ENCODE results near the gene CES2. TPM values are rescaled to one million over a fixed set of nuclear protein-coding genes. Genes with fewer than 3 reads are reported as not detected.

The CES2 gene
- total and polyA plus RNA-seq, 9 of the 15 experiments (the other 6 are each of a cell fraction or from before 2014, with no cell fraction given) = 2.2 to 37.9 (median 24.4) TPM

- TF ChIP-seq RBBP5 (IDR thresholded peaks at IDR 0.05; ENCODE audit: borderline replicate concordance, insufficient read depth, low read length, poor library complexity, severe bottlenecking) (peak; percentile 27), MCM2 (IDR thresholded peaks at IDR 0.05; ENCODE audit: low read depth) (no peak), NR3C1 (CRISPR knock-in tag; IDR thresholded peaks at IDR 0.05) (no peak), EGR1 (conservative IDR thresholded peaks at IDR 0.05) (peak; percentile 93), SIN3A (IDR thresholded peaks at IDR 0.05; ENCODE audit: borderline replicate concordance in 2 of 2, control insufficient read depth in 1 of 2, low read depth in 2 of 2, low read length in 2 of 2) (no peak)
Observed at GRCh38 chr16:66925322-66925840, 9.9 kb upstream of the CES2 start, which contains the start of gene RRAD (continued).

GRCh38 chr16:66926171-66926947 is 9.0 kb upstream of the CES2 start:
- H3K9me1 ChIP-seq (ENCODE audit: control insufficient read depth, insufficient read depth, low read length) = no peaks in the 10 kb centered on the region
- peak overlapping the region in 1 of 2 experiments; percentile 13; a peak in 1 of 4 replicates for H3K9ac ChIP-seq (ENCODE audit: insufficient read depth in 1 of 2, low read depth in 2 of 2, low read length in 2 of 2)
- H3K36me3 ChIP-seq (ENCODE audit: control insufficient read depth, insufficient read depth, low read length) = peaks cover 1% of the 10 kb centered on the region; the same call in 1 of the 3 replicates
- no peaks in the 10 kb centered on the region for H3K9me3 ChIP-seq (replicated peaks; ENCODE audit: control insufficient read depth, insufficient read depth, low read depth, low read length)
- DNase-seq (ENCODE audit: extremely low read depth in 1 of 4, low spot score in 3 of 4) = no peak
- H2AFZ ChIP-seq (ENCODE audit: low read depth, low read length) = no peak overlapping the region
- CTCF ChIA-PET (ENCODE audit: low intra/inter-chr PET ratio) = interaction anchor here (0.5 to 3.6 kb wide), 2 partner anchors 28 to 30 kb away, joined by 3 to 41 read pairs; no protein-coding TSS in a partner anchor
- no TSS peak for BruUV-seq (replicated peaks)
- no peak overlapping the region for H3K4me2 ChIP-seq (ENCODE audit: insufficient read depth, low read length)
- peaks cover 0 to 31% of the 10 kb centered on the region in 2 experiments; a peak in 3 of 5 replicates for H3K4me1 ChIP-seq (replicated peaks in 1 of 2; ENCODE audit: control insufficient read depth in 2 of 2, insufficient read depth in 2 of 2, low read length in 2 of 2)
- no peak for ATAC-seq
- peaks cover 4 to 34% of the 10 kb centered on the region in 2 experiments; a peak in 2 of 5 replicates for H3K27me3 ChIP-seq (ENCODE audit: control insufficient read depth in 2 of 2, insufficient read depth in 2 of 2, low read length in 2 of 2)
- FAIRE-seq = no peak
- H3K27ac ChIP-seq (ENCODE audit: extremely low read depth, low read depth, low read length) = no peak overlapping the region
- no peak overlapping the region for H3K4me3 ChIP-seq
- in situ Hi-C loops (cut with MboI) (no loop called here), intact Hi-C loops (cut with micrococcal nuclease) (loop anchor here (5.0 kb wide), 1 partner anchor 519 kb away; no protein-coding TSS in a partner anchor)
- 37% methylated on average over 5 of the region's 5 CpGs for WGBS (ENCODE audit: insufficient coverage, low coverage, missing lambda C conversion rate)
- no peaks in the 10 kb centered on the region; the same call in 1 of the 2 replicates for H4K20me1 ChIP-seq (replicated peaks; ENCODE audit: control insufficient read depth, insufficient read depth, low read length)
- POLR2A ChIA-PET = interaction anchor here (0.9 to 3.0 kb wide), 3 partner anchors 16 to 36 kb away, joined by 3 to 10 read pairs (median 3); no protein-coding TSS in a partner anchor
- H3K79me2 ChIP-seq (ENCODE audit: control insufficient read depth, insufficient read depth, low read length) = no peaks in the 10 kb centered on the region
- TF ChIP-seq ELK1 (CRISPR knock-in tag; IDR thresholded peaks at IDR 0.05) (no peak), ZNF3 (CRISPR knock-in tag; IDR thresholded peaks at IDR 0.05) (no peak), RFX1 (IDR thresholded peaks at IDR 0.05) (peak; percentile 83), ZC3H4 (CRISPR knock-in tag; IDR thresholded peaks at IDR 0.05; ENCODE audit: borderline replicate concordance) (0 out of 2 replicates have a peak, but pooled peaks have one; percentile 37)
